Activated naive CD4-positive, alpha-beta T cell treated with Interleukin-2 at 50 U/mL for 16 hours (primary cell): ENCODE measurements around the gene ATG4A.

Experiments
- DNase-seq: peaks from one replicate; pipeline ENCODE4 v3.0.0-alpha.2; 2020

The ATG4A gene

DNA sequence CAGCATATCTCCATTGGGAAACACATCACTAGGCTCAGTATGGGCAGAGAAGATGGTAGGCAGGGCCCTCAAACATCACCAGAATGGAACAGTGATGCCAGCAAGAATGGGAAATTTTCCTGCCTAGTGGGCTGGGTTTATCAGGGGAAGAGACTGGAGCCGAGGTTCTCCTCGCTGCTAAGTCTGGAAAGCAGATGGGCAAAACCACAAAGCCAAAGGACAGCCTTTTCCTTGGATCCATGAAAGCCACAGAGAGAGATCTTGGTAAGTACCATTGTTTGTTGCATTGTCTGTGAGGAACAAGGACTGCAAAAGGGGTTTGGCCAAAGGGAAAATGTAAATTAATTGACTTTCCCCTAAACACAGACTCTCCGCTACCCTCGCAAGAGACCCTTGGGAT is 80.1 kb downstream of the ATG4A start:
- DNase-seq: no peak

DNA sequence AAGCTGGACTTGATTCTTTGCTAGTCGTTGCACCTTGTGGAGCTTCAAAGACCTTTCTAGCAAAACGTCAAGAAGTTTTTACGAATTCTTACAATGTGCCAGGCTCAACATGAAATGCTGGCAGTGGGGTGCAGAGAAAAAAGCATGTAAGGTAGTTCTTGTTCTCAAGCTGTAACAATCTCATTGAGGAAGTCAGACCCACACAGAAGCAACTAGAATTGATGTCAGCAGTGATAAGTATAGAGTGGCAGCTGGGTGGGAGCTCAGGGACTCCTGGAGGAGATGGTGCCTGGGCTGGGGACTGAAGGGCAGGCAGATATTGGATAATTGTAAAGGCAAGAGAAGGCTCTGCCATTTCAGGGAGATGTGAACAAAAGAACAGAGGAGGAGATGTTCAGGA is 82.3 kb downstream of the ATG4A start:
- no peak for DNase-seq

DNA sequence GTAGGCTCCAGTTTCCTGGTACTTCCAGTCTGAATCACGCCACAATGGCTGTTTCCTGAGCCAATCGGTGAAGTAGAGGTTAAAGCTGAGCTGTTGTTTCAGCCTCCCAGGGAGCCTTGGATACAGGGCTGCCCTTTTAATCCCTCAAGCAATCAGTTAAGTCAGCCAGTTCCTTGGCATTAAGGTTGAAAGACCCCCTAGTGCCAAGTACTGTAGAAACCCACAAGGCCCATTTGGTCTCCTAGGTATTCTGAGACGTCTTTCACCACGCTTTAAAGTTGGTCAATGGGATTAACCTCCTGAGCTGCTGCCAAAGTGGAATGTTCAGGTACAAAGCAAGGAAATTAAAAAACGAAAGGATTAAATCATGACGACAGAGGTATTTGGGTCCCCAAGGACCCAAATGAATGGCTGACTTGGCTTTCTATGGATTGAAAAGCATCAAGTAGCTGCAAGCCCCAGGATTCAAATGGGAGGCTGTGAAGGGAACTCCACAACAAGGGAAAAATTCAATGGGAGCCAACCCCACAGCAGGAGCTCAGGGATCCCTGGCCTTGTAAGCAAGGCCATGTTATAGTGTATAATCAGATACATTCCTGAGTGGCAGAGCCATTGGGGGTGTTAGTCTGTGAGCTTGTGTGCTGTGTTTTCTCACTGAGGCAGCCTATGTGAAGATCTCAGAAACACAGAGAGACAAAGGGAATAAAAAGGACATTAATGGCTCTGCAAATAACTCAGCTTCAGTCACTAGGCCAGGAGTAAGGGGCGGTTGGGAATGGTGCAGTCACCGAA is 86.0 kb downstream of the ATG4A start:
- DNase-seq: no peak

GRCh38 chrX:108178143-108178498 is 86.5 kb downstream of the ATG4A start:
- DNase-seq: no peak

DNA sequence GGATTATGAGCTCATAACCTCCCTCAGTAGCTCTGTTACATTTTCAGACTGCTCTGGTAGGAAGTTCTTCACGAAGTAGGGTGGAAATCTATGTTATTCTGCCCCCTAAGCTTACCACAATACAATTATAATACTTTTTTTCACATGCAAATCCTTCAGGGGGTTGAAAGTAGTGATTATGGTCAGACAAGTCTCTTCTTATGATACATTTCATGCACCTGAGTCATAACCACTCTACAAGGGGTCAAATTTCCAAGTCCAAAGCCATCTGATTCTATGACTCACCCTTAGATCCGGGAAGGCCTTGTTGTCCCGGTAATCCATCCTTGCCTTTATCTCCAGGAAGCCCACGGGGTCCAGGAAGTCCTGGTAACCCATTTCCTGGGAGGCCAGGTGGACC is 95.2 kb downstream of the ATG4A start:
- no peak for DNase-seq

GRCh38 chrX:108198420-108198819 is 106.8 kb downstream of the ATG4A start:
- DNase-seq: no peak

- DNase-seq: no peak
These were observed 107.5 kb downstream of the ATG4A start for GRCh38 chrX:108199041-108199440.

DNA sequence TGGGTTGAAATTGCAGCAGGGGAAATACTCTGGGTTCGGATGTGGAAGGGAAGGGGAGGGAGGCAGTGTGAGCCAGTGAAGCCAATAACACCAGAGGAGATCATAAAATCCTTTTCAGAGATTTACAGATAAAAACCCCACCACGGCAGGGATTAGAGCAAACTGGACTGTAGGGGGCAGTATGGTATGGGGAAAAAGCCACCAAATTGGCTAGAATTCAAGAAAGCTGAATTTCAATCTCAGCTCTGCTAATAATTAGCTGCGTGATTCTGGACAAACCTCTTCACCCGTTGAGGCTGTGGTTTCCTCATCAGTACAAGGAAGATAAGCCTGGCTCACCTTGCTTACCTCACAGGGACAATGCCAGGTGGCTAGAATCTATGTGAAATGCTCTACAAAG is 108.1 kb downstream of the ATG4A start:
- no peak for DNase-seq

- no peak for DNase-seq
These were observed 112.0 kb downstream of the ATG4A start for GRCh38 chrX:108203540-108203939.
